ENCODE data around the gene RAB7A. TPM values are rescaled to one million over a fixed set of nuclear protein-coding genes. Genes with fewer than 3 reads are reported as not detected.
"Not testable (repeated sequence)": the region's sequence is repeated elsewhere in the genome, so short reads cannot be mapped to it uniquely, and the experiment has no call there.

Gene RAB7A
- total and polyA plus RNA-seq, 10 of the 15 experiments (the other 5 are each of a cell fraction or from before 2014, with no cell fraction given): 40.3 to 212 (median 160) TPM

DNA sequence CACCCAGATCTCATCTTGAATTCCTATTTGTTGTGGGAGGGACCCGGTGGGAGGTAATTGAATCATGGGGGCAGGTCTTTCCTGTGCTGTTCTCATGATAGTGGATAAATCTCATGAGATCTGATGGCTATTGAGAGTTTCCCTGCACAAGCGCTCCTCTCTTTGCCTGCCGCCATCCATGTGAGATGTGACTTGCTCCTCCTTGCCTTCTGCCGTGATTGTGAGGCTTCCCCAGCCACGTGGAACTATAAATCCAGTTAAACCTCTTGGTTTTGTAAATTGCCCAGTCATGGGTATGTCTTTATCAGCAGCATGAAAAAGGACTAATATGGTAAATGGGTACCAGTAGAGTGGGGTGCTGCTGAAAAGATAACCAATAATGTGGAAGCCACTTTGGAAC is 23.6 kb downstream of the RAB7A start:
- H4K20me1 ChIP-seq (ENCODE audit: control insufficient read depth, insufficient read depth); H3K4me1 ChIP-seq (ENCODE audit: control insufficient read depth, insufficient read depth, low read length); H3K4me2 ChIP-seq (ENCODE audit: control insufficient read depth, insufficient read depth); RAD21 ChIA-PET (ENCODE audit: unreplicated experiment); DNase-seq (ENCODE audit: low read depth, low spot score); H3K27ac ChIP-seq (ENCODE audit: control insufficient read depth, insufficient read depth); in situ Hi-C loops (cut with MboI); POLR2A ChIA-PET; FAIRE-seq; ATAC-seq; H3K9me3 ChIP-seq (replicated peaks; ENCODE audit: control insufficient read depth, insufficient read depth, low read length); H3K9ac ChIP-seq (ENCODE audit: control insufficient read depth, insufficient read depth, low read length); H3K27me3 ChIP-seq (replicated peaks in 1 of 2; ENCODE audit: control insufficient read depth in 2 of 2, insufficient read depth in 2 of 2, low read length in 1 of 2); intact Hi-C loops (cut with micrococcal nuclease; ENCODE audit: unreplicated experiment); BruUV-seq (replicated peaks); H3K4me3 ChIP-seq; H2AFZ ChIP-seq (ENCODE audit: control insufficient read depth, low read depth, low read length): not testable (repeated sequence)
- CTCF ChIA-PET: interaction anchor here (0.5 kb wide), 1 partner anchor 394 kb away, joined by 3 read pairs; no protein-coding TSS in a partner anchor
- SMC1A ChIA-PET (ENCODE audit: uncharacterized antibody, unreplicated experiment): interaction anchor here (0.8 to 0.9 kb wide), 2 partner anchors 10 to 15 kb away, joined by 3 read pairs; no protein-coding TSS in a partner anchor
- Histone ChIP-seq H3K79me2 (ENCODE audit: control insufficient read depth, insufficient read depth, low read length) (peaks cover 56% of the 10 kb centered on the region), H3K36me3 (ENCODE audit: control insufficient read depth in 2 of 2, insufficient read depth in 2 of 2, low read length in 1 of 2) (peaks cover 4 to 17% of the 10 kb centered on the region in 2 experiments; a peak in 3 of 4 replicates)
- 97% methylated on average over 5 of the region's 5 CpGs for WGBS (ENCODE audit: insufficient coverage, insufficient replicate concordance, low lambda C conversion rate, missing lambda C conversion rate)

DNA sequence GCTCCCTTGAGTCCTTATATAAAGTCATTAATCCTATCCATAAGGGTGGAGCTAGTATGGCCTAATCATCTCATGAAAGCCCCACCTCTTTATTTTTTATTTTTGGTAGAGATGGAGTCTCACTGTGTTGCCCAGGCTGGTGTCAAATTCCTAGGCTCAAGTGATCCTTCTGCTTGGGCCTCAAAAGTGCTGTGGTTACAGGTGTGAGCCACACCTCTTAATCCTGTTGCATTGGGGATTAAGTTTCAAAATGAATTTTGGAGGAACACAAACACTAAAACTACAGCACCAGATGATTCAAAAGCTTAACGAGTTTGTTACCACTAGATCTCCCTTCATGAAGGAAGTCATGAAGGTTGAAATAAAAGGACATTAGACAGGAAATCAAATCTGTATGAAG is 27.7 kb downstream of the RAB7A start:
- DNase-seq (ENCODE audit: low read depth, low spot score): no peak
- Histone ChIP-seq H4K20me1 (ENCODE audit: control insufficient read depth, insufficient read depth) (no peaks in the 10 kb centered on the region), H3K27ac (ENCODE audit: control insufficient read depth, insufficient read depth) (no peak overlapping the region), H3K27me3 (replicated peaks in 1 of 2; ENCODE audit: control insufficient read depth in 2 of 2, insufficient read depth in 2 of 2, low read length in 1 of 2) (no peaks in the 10 kb centered on the region), H3K9ac (ENCODE audit: control insufficient read depth, insufficient read depth, low read length) (no peak overlapping the region), H2AFZ (ENCODE audit: control insufficient read depth, low read depth, low read length) (no peak overlapping the region), H3K4me2 (ENCODE audit: control insufficient read depth, insufficient read depth) (no peak overlapping the region), H3K4me3 (no peak overlapping the region), H3K4me1 (ENCODE audit: control insufficient read depth, insufficient read depth, low read length) (no peaks in the 10 kb centered on the region), H3K9me3 (replicated peaks; ENCODE audit: control insufficient read depth, insufficient read depth, low read length) (no peaks in the 10 kb centered on the region; the same call in 2 of the 3 replicates), H3K36me3 (ENCODE audit: control insufficient read depth in 2 of 2, insufficient read depth in 2 of 2, low read length in 1 of 2) (peaks cover 2 to 4% of the 10 kb centered on the region in 2 experiments; a peak in 2 of 4 replicates), H3K79me2 (ENCODE audit: control insufficient read depth, insufficient read depth, low read length) (peaks cover 45% of the 10 kb centered on the region)
- SMC1A ChIA-PET (ENCODE audit: uncharacterized antibody, unreplicated experiment): interaction anchor here (0.9 to 1.4 kb wide), 5 partner anchors 8 to 44 kb away, joined by 3 to 4 read pairs (median 4); no protein-coding TSS in a partner anchor
- no TSS peak for BruUV-seq (replicated peaks)
- POLR2A ChIA-PET: no interaction called here
- peak; percentile 30; the same call in 1 of the 3 replicates for ATAC-seq
- CTCF ChIA-PET: interaction anchor here (1.4 to 2.3 kb wide), 3 partner anchors 14 to 73 kb away, joined by 5 to 6 read pairs (median 5); no protein-coding TSS in a partner anchor
- in situ Hi-C loops (cut with MboI) (no loop called here), intact Hi-C loops (cut with micrococcal nuclease; ENCODE audit: unreplicated experiment) (no loop called here)
- 9% methylated on average over 1 of the region's 1 CpG for WGBS (ENCODE audit: insufficient coverage, insufficient replicate concordance, low lambda C conversion rate, missing lambda C conversion rate)
- RAD21 ChIA-PET (ENCODE audit: unreplicated experiment): interaction anchor here (0.6 kb wide), 1 partner anchor 15 kb away, joined by 3 read pairs; no protein-coding TSS in a partner anchor
- FAIRE-seq: no peak
- TF ChIP-seq IKZF1 (conservative IDR thresholded peaks at IDR 0.05) (no peak), NFXL1 (IDR thresholded peaks at IDR 0.05; ENCODE audit: borderline replicate concordance) (no peak), RUNX3 (IDR thresholded peaks at IDR 0.05; ENCODE audit: low read length) (no peak), CHD1 (IDR thresholded peaks at IDR 0.05; ENCODE audit: low read depth, low read length) (no peak), RBBP5 (conservative IDR thresholded peaks at IDR 0.05) (no peak), ZNF384 (IDR thresholded peaks at IDR 0.05; ENCODE audit: borderline replicate concordance, low read depth, low read length) (no peak), ZNF274 (IDR thresholded peaks at IDR 0.05; ENCODE audit: insufficient read depth, insufficient read length) (no peak), SMAD5 (IDR thresholded peaks at IDR 0.05; ENCODE audit: low read depth) (no peak), MXI1 (IDR thresholded peaks at IDR 0.05; ENCODE audit: low read depth, low read length) (no peak)
- TF ChIP-seq, protein P1, sequence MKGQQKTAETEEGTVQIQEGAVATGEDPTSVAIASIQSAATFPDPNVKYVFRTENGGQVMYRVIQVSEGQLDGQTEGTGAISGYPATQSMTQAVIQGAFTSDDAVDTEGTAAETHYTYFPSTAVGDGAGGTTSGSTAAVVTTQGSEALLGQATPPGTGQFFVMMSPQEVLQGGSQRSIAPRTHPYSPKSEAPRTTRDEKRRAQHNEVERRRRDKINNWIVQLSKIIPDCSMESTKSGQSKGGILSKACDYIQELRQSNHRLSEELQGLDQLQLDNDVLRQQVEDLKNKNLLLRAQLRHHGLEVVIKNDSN (IDR thresholded peaks at IDR 0.05; ENCODE audit: borderline replicate concordance, extremely low read length, insufficient read depth, low read depth, low read length): no peak
- TF ChIP-seq, protein P2, sequence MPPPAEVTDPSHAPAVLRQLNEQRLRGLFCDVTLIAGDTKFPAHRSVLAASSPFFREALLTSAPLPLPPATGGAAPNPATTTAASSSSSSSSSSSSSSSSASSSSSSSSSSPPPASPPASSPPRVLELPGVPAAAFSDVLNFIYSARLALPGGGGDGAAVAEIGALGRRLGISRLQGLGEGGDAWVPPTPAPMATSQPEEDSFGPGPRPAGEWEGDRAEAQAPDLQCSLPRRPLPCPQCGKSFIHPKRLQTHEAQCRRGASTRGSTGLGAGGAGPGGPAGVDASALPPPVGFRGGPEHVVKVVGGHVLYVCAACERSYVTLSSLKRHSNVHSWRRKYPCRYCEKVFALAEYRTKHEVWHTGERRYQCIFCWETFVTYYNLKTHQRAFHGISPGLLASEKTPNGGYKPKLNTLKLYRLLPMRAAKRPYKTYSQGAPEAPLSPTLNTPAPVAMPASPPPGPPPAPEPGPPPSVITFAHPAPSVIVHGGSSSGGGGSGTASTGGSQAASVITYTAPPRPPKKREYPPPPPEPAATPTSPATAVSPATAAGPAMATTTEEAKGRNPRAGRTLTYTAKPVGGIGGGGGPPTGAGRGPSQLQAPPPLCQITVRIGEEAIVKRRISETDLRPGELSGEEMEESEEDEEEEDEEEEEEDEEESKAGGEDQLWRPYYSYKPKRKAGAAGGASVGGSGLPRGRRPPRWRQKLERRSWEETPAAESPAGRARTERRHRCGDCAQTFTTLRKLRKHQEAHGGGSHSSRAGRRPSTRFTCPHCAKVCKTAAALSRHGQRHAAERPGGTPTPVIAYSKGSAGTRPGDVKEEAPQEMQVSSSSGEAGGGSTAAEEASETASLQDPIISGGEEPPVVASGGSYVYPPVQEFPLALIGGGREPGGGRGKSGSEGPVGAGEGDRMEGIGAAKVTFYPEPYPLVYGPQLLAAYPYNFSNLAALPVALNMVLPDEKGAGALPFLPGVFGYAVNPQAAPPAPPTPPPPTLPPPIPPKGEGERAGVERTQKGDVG (CRISPR knock-in tag; IDR thresholded peaks at IDR 0.05): no peak

Measured in GM12878 (cell line).